SH-SY5Y (cell line): ENCODE measurements around the gene UPB1.

Source experiments
- GATA2 ChIP-seq: IDR thresholded peaks from 2 replicates; pipeline ENCODE4 v1.6.1; 2011; ENCODE audit warnings: mild to moderate bottlenecking, low read depth, low read length
- GATA3 ChIP-seq: IDR thresholded peaks from 2 replicates; pipeline ENCODE4 v1.6.1; 2011; ENCODE audit warnings: low read depth, mild to moderate bottlenecking, low read length, moderate library complexity

Gene UPB1

GRCh38 chr22:24492391-24492790, 2.7 kb upstream of the UPB1 start:
- no peak for TF ChIP-seq GATA2

DNA sequence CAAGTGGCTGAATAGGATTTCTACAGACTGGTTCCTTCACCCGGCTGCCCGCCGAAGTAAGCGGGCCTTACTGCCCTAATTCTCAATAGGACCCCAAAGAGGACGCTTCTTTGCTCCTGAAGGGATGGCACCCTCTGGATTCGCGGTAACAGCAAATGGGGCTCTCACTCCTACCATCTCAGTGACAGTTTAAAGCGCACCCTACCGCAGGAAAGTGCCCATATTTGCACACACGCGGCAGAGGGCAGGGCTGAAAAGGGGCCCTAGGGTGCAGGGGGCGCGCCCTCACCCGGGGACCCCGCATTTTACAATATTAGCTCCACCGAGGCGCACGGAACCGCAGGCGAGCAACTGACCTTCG, 985 bp upstream of the UPB1 start:
- TF ChIP-seq GATA2 (no peak), GATA3 (no peak)

DNA sequence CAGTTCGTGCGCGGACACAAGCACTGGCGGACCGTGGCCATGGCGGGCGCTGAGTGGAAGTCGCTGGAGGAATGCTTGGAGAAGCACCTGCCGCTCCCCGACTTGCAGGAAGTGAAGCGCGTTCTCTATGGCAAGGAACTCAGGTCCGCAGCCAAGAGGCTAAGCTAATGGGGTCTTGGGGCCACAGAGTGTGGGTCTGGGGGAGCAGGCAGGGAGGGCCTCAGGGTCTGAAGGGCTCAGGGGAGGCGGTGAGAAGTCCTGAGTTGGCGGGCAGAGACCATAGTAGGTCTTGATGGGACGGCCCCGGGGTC, 188 bp downstream of the UPB1 start:
- TF ChIP-seq GATA3 (no peak), GATA2 (no peak)

GRCh38 chr22:24496234-24496633, 1.1 kb downstream of the UPB1 start:
- TF ChIP-seq GATA2 (no peak), GATA3 (no peak)

DNA sequence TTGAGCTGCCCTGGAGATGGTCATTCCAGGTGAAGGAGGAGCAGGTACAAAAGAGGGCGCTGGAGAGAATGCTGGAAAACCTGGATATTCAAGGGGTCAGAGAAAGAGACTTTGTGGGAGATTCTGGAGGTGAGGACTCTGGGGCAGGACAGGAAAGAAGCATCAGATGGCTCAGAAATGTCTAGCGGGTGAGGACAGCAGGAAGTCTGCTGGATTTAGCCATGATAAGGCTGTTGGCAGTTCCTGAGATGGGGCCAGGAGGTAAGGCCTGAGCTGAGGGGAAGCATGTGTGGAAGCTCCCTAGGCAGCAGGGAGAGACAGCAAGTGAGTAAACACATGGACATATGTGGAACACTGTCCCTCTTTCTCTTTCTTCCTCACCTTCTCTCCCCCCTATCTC, 1.5 kb downstream of the UPB1 start:
- TF ChIP-seq GATA3 (no peak), GATA2 (no peak)

DNA sequence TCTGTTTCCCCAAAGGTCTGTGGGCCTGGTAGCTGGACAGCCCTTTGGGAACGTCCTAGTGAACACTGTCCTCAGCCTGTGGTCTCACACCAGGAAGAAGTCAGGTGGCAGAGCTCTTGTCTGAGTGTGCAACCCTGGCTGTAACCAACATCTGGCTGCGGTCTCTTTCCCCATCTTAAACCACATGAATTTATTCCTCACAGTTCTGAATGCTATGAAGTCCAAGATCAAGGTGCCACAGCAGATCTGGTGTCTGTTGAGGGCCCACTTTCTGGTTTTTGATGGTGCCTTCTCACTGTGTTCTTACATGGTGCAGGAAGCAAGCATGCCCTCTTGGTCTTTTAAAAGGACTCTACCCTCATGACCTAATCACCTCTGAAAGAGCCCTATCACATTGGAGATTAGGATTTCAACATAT, 2.7 kb downstream of the UPB1 start:
- no peak for TF ChIP-seq GATA2
- TF ChIP-seq GATA3: no peak

DNA sequence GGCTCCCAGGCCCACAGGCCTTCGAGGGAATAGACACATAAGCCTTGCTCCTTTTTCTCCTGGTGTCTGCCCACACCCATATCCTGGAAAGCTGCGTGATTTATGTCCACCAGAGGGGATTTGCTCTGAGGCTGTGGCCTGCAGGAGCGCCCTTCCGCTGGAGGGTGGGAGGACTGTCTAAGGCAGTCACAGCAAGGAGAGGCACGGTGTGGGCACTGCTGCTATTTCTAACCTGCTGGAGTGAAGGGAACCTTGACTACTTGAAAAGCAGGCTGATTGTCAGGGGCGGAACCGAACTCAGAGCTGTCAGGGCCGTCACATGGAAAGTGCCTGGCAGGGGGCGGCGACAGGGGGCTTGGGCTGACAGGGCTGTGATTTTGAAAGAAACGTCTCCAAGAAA, 3.7 kb downstream of the UPB1 start:
- TF ChIP-seq GATA3 (no peak), GATA2 (no peak)

GRCh38 chr22:24499706-24500276, 4.7 kb downstream of the UPB1 start:
- TF ChIP-seq GATA3 (no peak), GATA2 (no peak)

DNA sequence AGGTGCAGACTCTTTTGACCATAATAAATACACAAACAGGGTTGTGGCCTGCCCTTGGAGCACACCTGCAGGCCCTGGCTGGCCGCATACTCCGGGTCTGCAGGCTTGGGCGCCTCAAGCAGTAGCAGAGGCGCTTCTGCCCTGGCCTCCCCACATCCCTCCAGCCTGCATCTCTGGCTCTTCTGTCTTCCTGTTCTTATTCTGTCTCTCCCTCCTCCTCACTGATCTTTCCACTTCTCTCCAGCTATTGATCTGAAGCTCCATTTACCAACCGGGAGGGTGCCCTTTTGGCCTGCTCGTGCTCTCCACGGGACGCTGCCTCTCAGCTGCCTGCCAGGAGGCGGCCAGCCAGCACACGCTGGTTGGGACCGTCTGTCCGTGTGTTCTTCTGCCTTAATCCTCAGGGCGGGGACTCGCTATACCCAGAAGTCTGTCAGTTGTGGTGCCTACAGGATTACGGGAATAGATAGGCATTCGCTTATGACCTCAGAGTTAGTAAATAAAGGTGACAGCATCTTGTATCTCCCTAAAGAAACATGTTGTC, 5.2 kb downstream of the UPB1 start:
- TF ChIP-seq GATA3 (no peak), GATA2 (no peak)

DNA sequence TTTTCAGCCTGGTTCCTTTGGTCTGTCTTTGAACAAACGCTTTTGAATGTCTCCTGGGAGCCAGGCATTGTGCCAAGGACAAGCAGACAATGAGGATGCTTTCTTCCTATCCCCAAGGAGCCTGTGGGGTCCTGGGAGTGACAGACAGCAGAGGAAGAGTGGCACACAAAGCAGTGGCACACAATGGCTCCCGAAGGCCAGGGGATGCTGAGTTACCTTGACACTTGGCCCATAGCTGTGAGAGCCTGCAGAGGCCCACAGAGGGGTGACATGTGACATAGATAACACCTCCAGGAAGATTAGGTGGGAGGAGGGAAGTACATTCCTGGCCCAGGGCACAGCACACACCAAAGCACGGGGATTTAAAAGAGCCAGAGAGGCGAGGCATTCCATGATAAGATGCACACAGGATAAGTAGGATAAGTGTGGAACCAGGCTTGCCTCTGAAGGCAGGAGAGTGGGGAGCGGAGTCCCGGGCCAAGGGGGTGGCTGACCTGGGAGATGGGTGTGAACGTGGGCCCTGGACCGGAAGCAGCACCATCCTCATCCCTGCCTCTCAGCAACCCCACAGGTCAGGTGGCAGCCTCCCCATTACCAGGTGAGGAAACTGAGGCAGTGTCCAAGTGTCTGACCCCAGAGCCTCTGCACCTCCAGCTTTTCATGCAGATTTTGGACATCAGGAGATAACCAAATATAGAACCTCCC, 6.3 kb downstream of the UPB1 start:
- TF ChIP-seq GATA2: no peak
- no peak for TF ChIP-seq GATA3

DNA sequence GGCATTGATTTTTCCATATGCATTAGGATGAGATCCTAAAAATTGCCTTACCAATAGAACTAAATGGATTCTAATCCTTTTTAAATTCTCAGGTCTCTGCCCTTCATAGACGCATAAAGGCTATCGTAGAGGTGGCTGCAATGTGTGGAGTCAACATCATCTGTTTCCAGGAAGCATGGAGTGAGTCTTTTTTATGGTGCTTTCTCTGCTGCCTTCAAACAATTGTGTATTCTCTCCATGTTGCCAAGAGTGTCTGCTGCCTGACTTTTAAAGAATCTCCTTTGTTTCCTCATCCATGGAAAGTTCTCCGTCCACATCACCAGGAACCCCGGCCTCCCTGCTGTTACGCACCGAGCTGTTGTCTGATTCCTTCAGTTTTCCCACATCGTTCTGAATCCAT, 6.9 kb downstream of the UPB1 start:
- TF ChIP-seq GATA2 (no peak), GATA3 (no peak)

GRCh38 chr22:24502541-24502940, 7.4 kb downstream of the UPB1 start:
- no peak for TF ChIP-seq GATA2
- TF ChIP-seq GATA3: no peak

- TF ChIP-seq GATA3 (no peak), GATA2 (no peak)
These were observed 8.2 kb downstream of the UPB1 start for GRCh38 chr22:24503137-24503842.

- TF ChIP-seq GATA3 (no peak), GATA2 (no peak)
These were observed 8.8 kb downstream of the UPB1 start for GRCh38 chr22:24503843-24504338.

DNA sequence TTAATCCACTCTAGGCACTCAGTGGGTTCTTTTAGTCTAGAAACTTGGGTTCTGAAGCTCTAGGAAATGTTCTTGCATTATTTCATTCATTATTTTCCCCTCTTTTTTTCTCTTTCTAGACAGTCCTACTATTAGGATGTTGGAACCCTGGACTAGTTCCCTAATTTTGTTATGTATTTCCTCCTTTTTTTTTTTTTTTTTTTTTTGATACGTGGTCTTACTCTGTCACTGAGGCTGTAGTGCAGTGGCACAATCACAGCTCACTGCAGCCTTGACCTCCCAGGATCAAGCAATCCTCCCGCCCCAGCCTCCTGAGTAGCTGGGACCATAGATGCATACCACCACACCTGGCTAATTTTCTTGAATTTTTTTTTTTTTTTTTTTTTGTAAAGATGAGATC, 9.4 kb downstream of the UPB1 start:
- TF ChIP-seq GATA3: no peak
- no peak for TF ChIP-seq GATA2
